GM12878 (cell line): ENCODE measurements around the gene CLTRN.

Experiments
- ZNF217 ChIP-seq: fragments of 450-650 bp; IDR thresholded peaks from 2 replicates; pipeline ENCODE4 v1.6.1; 2017; ENCODE audit warnings: antibody characterized with exemption, mild to moderate bottlenecking
- TF ChIP-seq, protein P1 (sequence below): IDR thresholded peaks from 2 replicates; pipeline ENCODE4 v1.6.1; 2011; ENCODE audit warnings: low read depth, low read length, improper control_type of control experiment, borderline replicate concordance

DNA sequence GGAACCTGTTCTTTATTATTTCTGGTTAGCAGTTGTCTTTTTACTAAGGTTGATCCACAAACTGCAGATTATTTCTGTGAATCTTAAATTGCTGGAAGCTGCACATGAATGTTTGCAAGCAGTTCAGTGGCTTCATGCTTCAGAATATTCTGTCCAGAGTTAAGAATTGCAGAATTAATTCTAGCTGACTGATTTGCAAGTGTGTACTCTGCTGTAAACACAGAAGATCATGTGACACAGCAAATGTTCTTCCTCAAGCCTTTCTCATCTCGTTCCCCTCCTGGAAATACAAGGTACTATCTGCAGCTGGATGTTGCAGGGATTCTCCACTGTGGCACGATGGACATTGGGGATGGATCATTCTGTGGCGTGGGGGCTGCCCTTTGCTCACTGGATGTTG, 16.8 kb upstream of the CLTRN start:
- TF ChIP-seq, protein P1, sequence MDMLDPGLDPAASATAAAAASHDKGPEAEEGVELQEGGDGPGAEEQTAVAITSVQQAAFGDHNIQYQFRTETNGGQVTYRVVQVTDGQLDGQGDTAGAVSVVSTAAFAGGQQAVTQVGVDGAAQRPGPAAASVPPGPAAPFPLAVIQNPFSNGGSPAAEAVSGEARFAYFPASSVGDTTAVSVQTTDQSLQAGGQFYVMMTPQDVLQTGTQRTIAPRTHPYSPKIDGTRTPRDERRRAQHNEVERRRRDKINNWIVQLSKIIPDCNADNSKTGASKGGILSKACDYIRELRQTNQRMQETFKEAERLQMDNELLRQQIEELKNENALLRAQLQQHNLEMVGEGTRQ = no peak
- no peak for TF ChIP-seq ZNF217
